SK-N-SH (cell line): ENCODE data around the gene TMEM221. TPM values are rescaled to one million over a fixed set of nuclear protein-coding genes. Genes with fewer than 3 reads are reported as not detected.

Source experiments
- CTCF ChIA-PET: fragments of 300-600, 350-600 bp; formaldehyde crosslinking; extraction: SDS; loops from one replicate; lab custom pipeline; 2021; lab: Yijun Ruan, JAX
- POLR2A ChIA-PET: fragments of 350-600 bp; sonication (Branson Sonifier 250); formaldehyde crosslinking; extraction: SDS; loops from one replicate; lab custom pipeline; 2020; ENCODE audit warnings: antibody characterized with exemption, inconsistent platforms; lab: Yijun Ruan, JAX
- DNase-seq: peaks from one replicate; pipeline ENCODE4 v3.0.0; 2012
- H2AFZ ChIP-seq: fragments of 200-600 bp; sonication (generic); 2 replicates; pipeline ENCODE4 v1.8.1; 2016; ENCODE audit warnings: antibody characterized with exemption, mild to moderate bottlenecking, low read depth
- H3F3A ChIP-seq: fragments of 200-600 bp; sonication (generic); replicated peaks from 2 replicates; pipeline ENCODE3; 2016; ENCODE audit warnings: antibody characterized with exemption, mild to moderate bottlenecking; ENCODE audit not compliant: insufficient read depth
- H3K27ac ChIP-seq, 2 experiments: fragments of 200-500 bp in 1 of 2; fragments of 200-600 bp in 1 of 2; sonication (Bioruptor generic) in 1 of 2; sonication (generic), shearing (Covaris generic) in 1 of 2; 2 replicates each; pipeline versions ENCODE4 v1.5.1 to v1.6.1; 2014 to 2016; ENCODE audit warnings: low read depth in 2 of 2, inconsistent platforms in 1 of 2, low read length in 1 of 2, mild to moderate bottlenecking in 1 of 2, mixed read lengths in 1 of 2
- H3K27me3 ChIP-seq: fragments of 200-600 bp; sonication (generic), shearing (Covaris generic); 2 replicates; pipeline ENCODE4 v1.6.1; 2016; ENCODE audit warnings: mixed run types; ENCODE audit not compliant: insufficient read depth
- H3K36me3 ChIP-seq, 2 experiments: fragments of 200-500 bp in 1 of 2; fragments of 200-600 bp in 1 of 2; sonication (Bioruptor generic) in 1 of 2; sonication (generic) in 1 of 2; replicated peaks in 1 of 2; 2 replicates each; pipeline versions ENCODE3 to v1.5.1; 2014 to 2016; ENCODE audit warnings: low read length in 1 of 2, mild to moderate bottlenecking in 1 of 2; ENCODE audit not compliant: insufficient read depth in 2 of 2, control insufficient read depth in 1 of 2
- H3K4me1 ChIP-seq, 2 experiments: fragments of 200-500 bp in 1 of 2; fragments of 200-600 bp in 1 of 2; sonication (Bioruptor generic) in 1 of 2; sonication (generic), shearing (Covaris generic) in 1 of 2; 2 replicates each; pipeline versions ENCODE4 v1.5.1 to v1.6.1; 2014 to 2016; ENCODE audit warnings: low read depth in 1 of 2, low read length in 1 of 2, mixed run types in 1 of 2; ENCODE audit not compliant: insufficient read depth in 2 of 2, control insufficient read depth in 1 of 2
- H3K4me2 ChIP-seq: fragments of 200-600 bp; sonication (generic), shearing (Covaris generic); 2 replicates; pipeline ENCODE4 v1.6.1; 2017; ENCODE audit warnings: mixed run types
- H3K4me3 ChIP-seq, 2 experiments: fragments of 200-500 bp in 1 of 2; fragments of 200-600 bp in 1 of 2; sonication (Bioruptor generic) in 1 of 2; sonication (generic), shearing (Covaris generic) in 1 of 2; 2 replicates each; pipeline versions ENCODE4 v1.5.1 to v1.8.1; 2014 to 2016; ENCODE audit warnings: low read depth in 2 of 2, inconsistent platforms in 1 of 2, low read length in 1 of 2, mild to moderate bottlenecking in 1 of 2, mixed read lengths in 1 of 2, moderate library complexity in 1 of 2
- H3K79me2 ChIP-seq: fragments of 200-600 bp; sonication (generic); 2 replicates; pipeline ENCODE4 v1.8.1; 2017; ENCODE audit warnings: mild to moderate bottlenecking; ENCODE audit not compliant: insufficient read depth
- H3K9ac ChIP-seq: fragments of 200-600 bp; sonication (generic); 2 replicates; pipeline ENCODE4 v1.6.1; 2017; ENCODE audit warnings: mixed run types
- H3K9me2 ChIP-seq: fragments of 200-600 bp; sonication (generic); 2 replicates; pipeline ENCODE4 v1.6.1; 2017; ENCODE audit warnings: mixed run types
- H3K9me3 ChIP-seq: fragments of 200-600 bp; sonication (generic); 2 replicates; pipeline ENCODE4 v1.6.1; 2017; ENCODE audit warnings: mixed run types, mild to moderate bottlenecking, moderate library complexity
- H4K20me1 ChIP-seq: fragments of 200-600 bp; sonication (generic); 2 replicates; pipeline ENCODE4 v1.6.1; 2017; ENCODE audit warnings: mild to moderate bottlenecking, mixed run types; ENCODE audit not compliant: insufficient read depth
- CHD2 ChIP-seq: fragments of 150-350 bp; IDR thresholded peaks from 2 replicates; pipeline ENCODE4 v1.6.1; 2018; ENCODE audit warnings: low read length; ENCODE audit not compliant: partially characterized antibody
- CTCF ChIP-seq: fragments of 200-600 bp; sonication (generic); IDR thresholded peaks from 2 replicates; pipeline ENCODE4 v1.6.1; 2017; ENCODE audit warnings: antibody characterized with exemption, mild to moderate bottlenecking, moderate library complexity
- FOXM1 ChIP-seq: IDR thresholded peaks from 2 replicates; pipeline ENCODE4 v1.4.0; 2012; ENCODE audit warnings: low read depth, mild to moderate bottlenecking
- GATA2 ChIP-seq: sonication (generic); formaldehyde crosslinking; IDR thresholded peaks from 2 replicates; pipeline ENCODE4 v1.5.0; 2020; ENCODE audit warnings: mild to moderate bottlenecking, missing genetic modification reagents
- JUND ChIP-seq: IDR thresholded peaks from 2 replicates; pipeline ENCODE4 v1.4.0; 2012
- MAX ChIP-seq: IDR thresholded peaks from 2 replicates; pipeline ENCODE4 v1.4.0; 2012; ENCODE audit warnings: low read depth
- MXI1 ChIP-seq: IDR thresholded peaks from 2 replicates; pipeline ENCODE4 v1.6.1; 2012; ENCODE audit warnings: mild to moderate bottlenecking, low read depth, low read length, improper control_type of control experiment
- NFIC ChIP-seq: IDR thresholded peaks from 2 replicates; pipeline ENCODE4 v1.4.0; 2012; ENCODE audit warnings: borderline replicate concordance
- POLR2AphosphoS5 ChIP-seq: IDR thresholded peaks from 2 replicates; pipeline ENCODE4 v1.6.1; 2012; ENCODE audit warnings: low read depth, low read length
- RAD21 ChIP-seq: IDR thresholded peaks from 2 replicates; pipeline ENCODE4 v1.6.1; 2012; ENCODE audit warnings: mild to moderate bottlenecking, low read length
- RCOR1 ChIP-seq: fragments of 150-350 bp; IDR thresholded peaks from 2 replicates; pipeline ENCODE4 v1.6.1; 2017; ENCODE audit warnings: antibody characterized with exemption, low read length
- RXRA ChIP-seq: IDR thresholded peaks from 2 replicates; pipeline ENCODE4 v1.4.0; 2012; ENCODE audit warnings: low read depth, mild to moderate bottlenecking, borderline replicate concordance
- SIN3A ChIP-seq: IDR thresholded peaks from 2 replicates; pipeline ENCODE4 v1.6.1; 2012; ENCODE audit warnings: low read depth, mild to moderate bottlenecking, low read length, moderate library complexity, borderline replicate concordance
- SMC3 ChIP-seq: IDR thresholded peaks from 2 replicates; pipeline ENCODE4 v1.6.1; 2012; ENCODE audit warnings: low read depth, low read length, improper control_type of control experiment
- TEAD4 ChIP-seq: IDR thresholded peaks from 2 replicates; pipeline ENCODE4 v1.4.0; 2012; ENCODE audit warnings: mild to moderate bottlenecking, borderline replicate concordance; ENCODE audit not compliant: insufficient read depth
- USF2 ChIP-seq: fragments of 150-350 bp; IDR thresholded peaks from 2 replicates; pipeline ENCODE4 v1.6.1; 2017; ENCODE audit warnings: antibody characterized with exemption, low read length, low read depth, borderline replicate concordance
- YY1 ChIP-seq: IDR thresholded peaks from 2 replicates; pipeline ENCODE4 v1.4.0; 2012; ENCODE audit warnings: low read depth, mild to moderate bottlenecking
- ZBTB33 ChIP-seq: IDR thresholded peaks from 2 replicates; pipeline ENCODE4 v1.4.0; 2012; ENCODE audit warnings: low read depth, borderline replicate concordance
- WGBS: methylation state at CpG from one replicate; pipeline ENCODE4 v1.1.6; 2017; ENCODE audit warnings: low lambda C conversion rate; 5-methylcytosine and 5-hydroxymethylcytosine counted together
- polyA plus RNA-seq, 3 experiments: library from polyadenylated mRNA; depleted of rRNA; stranded (reverse); fragments of >200 nt; gene quantifications; 2 replicates each; pipeline ENCODE4 v1.2.3, GENCODE V29; 2012

TMEM221 gene
- 0.41 and 0.62 TPM in 2 replicates for polyA plus RNA-seq (2012; rRNA removed)
- polyA plus RNA-seq (2012; cell fraction: cytosol; rRNA removed): 0.22 and 0.30 TPM in 2 replicates
- polyA plus RNA-seq (2012; cell fraction: nucleus; rRNA removed): 0.56 and 0.60 TPM in 2 replicates

- Histone ChIP-seq H3K36me3 (no peaks in the 10 kb centered on the region), H3K9ac (no peak within 1 kb of the TSS), H3K4me1 (no peaks in the 10 kb centered on the region; a peak in 1 of 4 replicates), H3K4me2 (peak within 1 kb of the TSS; percentile 76), H4K20me1 (no peaks in the 10 kb centered on the region), H3K79me2 (no peaks in the 10 kb centered on the region), H3K9me2 (no peaks in the 10 kb centered on the region), H3F3A (no peaks in the 10 kb centered on the region), H2AFZ (peak within 1 kb of the TSS; percentile 72; the same call in 1 of the 2 replicates), H3K27me3 (no peaks in the 10 kb centered on the region), H3K9me3 (no peaks in the 10 kb centered on the region), H3K4me3 (peak within 1 kb of the TSS; percentile 41 to 50; a peak in 3 of 4 replicates), H3K27ac (no peak within 1 kb of the TSS)
- 6% methylated on average over 18 of the region's 81 CpGs for WGBS
- peak; percentile 65 for TF ChIP-seq CTCF
- TF ChIP-seq SMC3: 0 out of 2 replicates have a peak, but pooled peaks have one; percentile 18
- no peak for TF ChIP-seq USF2
- ChIA-PET POLR2A (interaction anchor here (1.0 to 1.4 kb wide), 2 partner anchors 9 to 16 kb away, joined by 3 read pairs; no protein-coding TSS in a partner anchor), CTCF (interaction anchor here (0.7 to 3.1 kb wide), 25 partner anchors 9 to 158 kb away, joined by 3 to 16 read pairs (median 4); partner anchors contain the start of genes CCDC194, MVB12A and NXNL1)
- peak; percentile 86 for DNase-seq
These were observed at the start of gene TMEM221 for GRCh38 chr19:17448131-17448967. TMEM221 (minus strand) TSS chr19:17448668; CDS start chr19:17448462, 206 bp downstream.

GRCh38 chr19:17497149-17497798 is 48.8 kb upstream of the TMEM221 start:
- DNase-seq: peak; percentile 12
- WGBS: 94% methylated on average over 33 of the region's 41 CpGs
- POLR2A ChIA-PET: no interaction called here
- TF ChIP-seq ZBTB33 (no peak), MXI1 (no peak), CHD2 (no peak), JUND (no peak), RXRA (no peak), POLR2AphosphoS5 (no peak), USF2 (no peak), TEAD4 (no peak), RAD21 (no peak), SIN3A (no peak), FOXM1 (no peak), RCOR1 (no peak), GATA2 (CRISPR knock-in tag) (no peak), MAX (no peak), NFIC (no peak), YY1 (no peak)

More at GRCh38 chr19:17497149-17497798, 48.8 kb upstream of the TMEM221 start:
- H3K27ac ChIP-seq: no peak overlapping the region
- H3K27me3 ChIP-seq: no peaks in the 10 kb centered on the region
- H3K4me3 ChIP-seq: no peak overlapping the region
- no peaks in the 10 kb centered on the region for H3K4me1 ChIP-seq
- CTCF ChIA-PET: interaction anchor here (0.7 to 2.5 kb wide), 8 partner anchors 8 to 359 kb away, joined by 3 to 15 read pairs (median 4); partner anchors contain the start of genes PGLS and SLC27A1
- H4K20me1 ChIP-seq: peaks cover 7% of the 10 kb centered on the region; the same call in 1 of the 2 replicates
- no peaks in the 10 kb centered on the region for H3F3A ChIP-seq
- H3K9me3 ChIP-seq: no peaks in the 10 kb centered on the region
- H2AFZ ChIP-seq: no peak overlapping the region
- H3K4me2 ChIP-seq: no peak overlapping the region
- peaks cover 3 to 9% of the 10 kb centered on the region in 2 experiments for H3K36me3 ChIP-seq
- H3K79me2 ChIP-seq: no peaks in the 10 kb centered on the region; the same call in none of the 2 replicates
- H3K9ac ChIP-seq: no peak overlapping the region
- no peaks in the 10 kb centered on the region for H3K9me2 ChIP-seq
